RWPE1 (cell line): ENCODE measurements around the gene DSG2.

Experiments
- CTCF ChIA-PET: fragments of 350-600 bp; sonication (Branson Sonifier 250); formaldehyde crosslinking; extraction: SDS; loops from one replicate; lab custom pipeline; 2021; lab: Yijun Ruan, JAX
- POLR2A ChIA-PET: fragments of 400-600 bp; formaldehyde crosslinking; extraction: SDS; loops from one replicate; lab custom pipeline; 2020; ENCODE audit warnings: antibody characterized with exemption; ENCODE audit not compliant: low non-redundant PET; lab: Yijun Ruan, JAX
- DNase-seq: peaks from one replicate; pipeline ENCODE4 v3.0.0; 2012; ENCODE audit warnings: low spot score
- H3K27ac ChIP-seq: fragments of 450-650 bp; 2 replicates; pipeline ENCODE4 v1.5.1; 2017
- TF ChIP-seq, protein P1 (sequence below): fragments of 450-650 bp; conservative IDR thresholded peaks from 2 replicates; pipeline ENCODE4 v1.5.1; 2017; ENCODE audit warnings: low read depth, mild to moderate bottlenecking

Gene DSG2

DNA sequence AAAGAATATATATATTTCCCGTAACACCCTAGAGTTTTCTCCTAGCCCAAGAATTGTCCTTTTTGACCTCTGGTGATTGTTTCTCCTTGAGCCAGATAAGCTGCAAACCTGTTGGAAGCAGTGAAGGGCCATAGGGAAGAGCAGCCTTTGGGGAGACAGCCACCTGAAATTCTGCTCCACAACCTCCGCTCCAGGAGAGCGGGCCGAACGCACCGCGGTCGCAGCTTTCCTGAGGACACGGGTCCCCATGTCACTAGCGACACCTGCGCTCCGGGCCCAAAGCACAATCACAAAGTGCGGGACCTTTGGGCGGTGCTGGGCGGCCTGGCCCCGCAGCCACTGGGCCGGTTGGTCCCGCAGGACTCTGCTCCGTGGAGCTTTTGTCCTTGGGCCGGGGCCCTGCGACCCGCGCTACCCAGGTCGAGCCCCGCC is 557 bp upstream of the DSG2 start:
- DNase-seq: no peak
- TF ChIP-seq, protein P1, sequence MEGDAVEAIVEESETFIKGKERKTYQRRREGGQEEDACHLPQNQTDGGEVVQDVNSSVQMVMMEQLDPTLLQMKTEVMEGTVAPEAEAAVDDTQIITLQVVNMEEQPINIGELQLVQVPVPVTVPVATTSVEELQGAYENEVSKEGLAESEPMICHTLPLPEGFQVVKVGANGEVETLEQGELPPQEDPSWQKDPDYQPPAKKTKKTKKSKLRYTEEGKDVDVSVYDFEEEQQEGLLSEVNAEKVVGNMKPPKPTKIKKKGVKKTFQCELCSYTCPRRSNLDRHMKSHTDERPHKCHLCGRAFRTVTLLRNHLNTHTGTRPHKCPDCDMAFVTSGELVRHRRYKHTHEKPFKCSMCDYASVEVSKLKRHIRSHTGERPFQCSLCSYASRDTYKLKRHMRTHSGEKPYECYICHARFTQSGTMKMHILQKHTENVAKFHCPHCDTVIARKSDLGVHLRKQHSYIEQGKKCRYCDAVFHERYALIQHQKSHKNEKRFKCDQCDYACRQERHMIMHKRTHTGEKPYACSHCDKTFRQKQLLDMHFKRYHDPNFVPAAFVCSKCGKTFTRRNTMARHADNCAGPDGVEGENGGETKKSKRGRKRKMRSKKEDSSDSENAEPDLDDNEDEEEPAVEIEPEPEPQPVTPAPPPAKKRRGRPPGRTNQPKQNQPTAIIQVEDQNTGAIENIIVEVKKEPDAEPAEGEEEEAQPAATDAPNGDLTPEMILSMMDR: no peak
- CTCF ChIA-PET: interaction anchor here (1.0 kb wide), 1 partner anchor 73 kb away, joined by 4 read pairs; no protein-coding TSS in a partner anchor
- H3K27ac ChIP-seq: peak overlapping the region; percentile 95
- POLR2A ChIA-PET: no interaction called here

DNA sequence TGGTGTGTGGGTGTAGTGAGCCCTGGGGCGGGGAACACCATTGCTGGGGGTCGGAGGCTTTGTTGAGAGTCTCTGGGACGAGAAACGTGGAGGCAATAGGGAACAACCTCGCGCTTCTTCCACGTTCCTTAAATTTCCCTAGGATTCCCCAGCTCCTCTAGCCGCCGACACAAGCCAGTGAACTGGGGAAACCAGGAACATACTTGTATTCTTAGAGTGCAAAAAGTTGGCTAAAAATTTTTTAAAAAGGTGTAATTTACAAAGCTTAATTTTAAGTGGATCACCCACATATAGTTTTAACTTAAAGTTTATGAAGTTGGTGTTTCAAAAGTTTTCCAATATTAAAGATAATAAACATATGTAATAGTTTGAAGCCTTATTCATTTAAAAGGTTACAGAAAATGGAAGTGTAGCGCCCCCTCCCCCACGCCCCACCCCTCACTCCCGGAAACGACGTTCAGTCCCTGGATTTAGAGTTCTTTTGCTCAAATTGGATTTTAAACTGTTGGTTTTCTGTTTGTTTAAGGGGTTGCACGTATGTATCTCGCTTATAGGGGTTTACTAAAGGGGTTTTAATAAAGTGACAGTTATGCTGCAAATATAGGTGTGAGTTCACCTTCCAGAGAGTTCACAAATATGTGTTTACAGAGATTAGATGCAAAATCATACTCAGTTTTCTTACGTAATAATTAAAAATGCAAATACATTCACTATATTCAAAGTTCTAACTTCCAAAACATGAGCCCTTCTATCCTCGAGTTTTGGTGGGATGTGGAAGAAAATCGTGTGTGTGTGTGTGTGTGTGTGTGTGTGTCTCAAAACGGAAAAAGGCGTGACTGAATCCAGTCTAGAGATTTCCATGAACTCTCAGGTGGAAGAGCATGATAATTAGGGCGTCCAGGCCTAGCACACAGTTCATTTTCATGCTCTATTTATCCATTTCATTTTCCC is 872 bp downstream of the DSG2 start:
- CTCF ChIA-PET: no interaction called here
- POLR2A ChIA-PET: no interaction called here
- DNase-seq: no peak
- TF ChIP-seq, protein P1: no peak
- H3K27ac ChIP-seq: peak overlapping the region; percentile 95

DNA sequence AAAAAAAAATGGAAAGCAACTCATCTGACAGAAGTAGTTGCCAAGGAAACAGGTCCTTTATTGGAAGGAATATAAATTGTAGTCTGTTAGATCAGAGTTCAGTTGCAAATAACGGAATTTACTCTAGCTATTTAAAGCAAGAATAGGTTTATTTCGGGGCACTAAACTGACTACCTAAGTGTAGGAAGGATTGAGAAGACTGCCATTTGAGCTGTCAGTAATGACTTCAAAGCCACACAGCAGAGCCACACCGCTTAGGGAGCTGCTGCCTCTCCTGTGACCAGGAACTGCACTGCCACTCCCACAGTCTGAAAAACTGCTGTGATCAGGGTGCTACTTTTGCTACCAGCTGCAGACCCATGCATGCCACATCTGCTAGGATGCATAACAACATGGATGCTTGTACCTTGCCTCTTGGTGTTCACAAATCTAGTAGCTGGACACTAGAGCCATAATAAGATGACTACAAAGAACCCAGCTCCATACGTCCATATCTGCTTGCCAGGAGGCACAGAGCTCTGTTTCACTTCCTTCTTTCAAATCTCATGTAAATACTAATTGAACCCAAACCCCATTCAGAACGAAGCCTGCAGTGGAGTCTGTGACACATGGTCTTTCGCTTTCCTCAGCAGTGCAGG is 2.2 kb downstream of the DSG2 start:
- POLR2A ChIA-PET: interaction anchor here (0.7 kb wide), 2 partner anchors 22 to 423 kb away, joined by 3 to 10 read pairs; no protein-coding TSS in a partner anchor
- 0 out of 2 replicates have a peak overlapping the region, but pooled peaks have one; percentile 22 for H3K27ac ChIP-seq
- DNase-seq: no peak
- CTCF ChIA-PET: interaction anchor here (0.6 to 0.7 kb wide), 3 partner anchors 42 to 487 kb away, joined by 3 to 6 read pairs (median 5); no protein-coding TSS in a partner anchor
- TF ChIP-seq, protein P1: no peak

DNA sequence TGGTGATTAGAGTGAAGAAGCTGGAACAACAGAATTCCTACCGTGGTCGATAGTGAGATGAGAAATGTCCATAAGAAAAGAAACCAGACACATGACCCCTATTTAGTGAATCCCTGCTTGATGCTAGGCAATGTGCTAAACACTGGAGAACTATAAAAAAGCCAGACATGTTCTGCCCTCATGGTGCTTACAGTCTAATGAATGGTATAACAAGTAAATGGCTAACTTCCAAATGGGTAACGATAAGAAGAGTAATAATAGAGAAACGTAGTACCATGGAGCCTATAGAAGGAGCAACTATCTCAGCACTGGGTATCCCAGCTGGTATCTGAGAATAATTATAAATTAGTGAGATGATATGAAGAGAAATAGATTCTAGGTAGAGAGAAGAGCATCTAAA is 5.0 kb downstream of the DSG2 start:
- CTCF ChIA-PET: no interaction called here
- TF ChIP-seq, protein P1: no peak
- no peak for DNase-seq
- no peak overlapping the region for H3K27ac ChIP-seq
- POLR2A ChIA-PET: no interaction called here

DNA sequence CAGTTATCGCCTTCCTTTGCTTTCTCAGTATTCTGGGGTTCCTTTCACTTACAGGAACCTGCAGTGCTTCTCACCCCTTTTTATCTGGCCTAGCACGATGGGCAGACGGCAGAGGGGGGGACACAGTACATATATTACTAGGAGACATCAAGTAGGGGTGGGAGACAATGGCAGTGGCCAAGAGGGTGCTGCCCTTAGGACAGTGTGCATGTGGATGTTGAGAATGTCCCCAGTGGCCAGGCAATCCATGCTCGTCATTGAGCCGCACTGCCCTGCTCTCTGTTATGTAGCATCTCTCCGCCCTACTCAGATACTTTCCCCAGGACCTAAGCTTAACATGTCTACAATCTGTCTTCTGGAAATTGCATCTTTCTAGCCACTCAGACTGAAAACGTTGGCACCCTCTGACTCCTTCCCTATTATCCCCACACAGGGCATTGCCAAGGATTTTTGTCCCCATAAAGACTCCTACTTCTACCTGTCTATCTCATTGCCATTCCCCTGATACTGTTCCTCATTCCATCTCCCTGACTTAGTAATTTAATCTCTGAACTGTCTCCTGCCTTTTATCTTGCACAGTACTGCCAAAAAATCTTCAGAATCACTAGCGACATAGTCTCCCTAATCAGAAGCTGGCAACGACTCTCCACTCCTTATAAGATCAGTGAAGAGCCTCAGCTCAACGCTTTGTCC is 6.6 kb downstream of the DSG2 start:
- POLR2A ChIA-PET: no interaction called here
- CTCF ChIA-PET: no interaction called here
- DNase-seq: no peak
- peak overlapping the region; percentile 45; the same call in 1 of the 2 replicates for H3K27ac ChIP-seq
- TF ChIP-seq, protein P1: no peak

DNA sequence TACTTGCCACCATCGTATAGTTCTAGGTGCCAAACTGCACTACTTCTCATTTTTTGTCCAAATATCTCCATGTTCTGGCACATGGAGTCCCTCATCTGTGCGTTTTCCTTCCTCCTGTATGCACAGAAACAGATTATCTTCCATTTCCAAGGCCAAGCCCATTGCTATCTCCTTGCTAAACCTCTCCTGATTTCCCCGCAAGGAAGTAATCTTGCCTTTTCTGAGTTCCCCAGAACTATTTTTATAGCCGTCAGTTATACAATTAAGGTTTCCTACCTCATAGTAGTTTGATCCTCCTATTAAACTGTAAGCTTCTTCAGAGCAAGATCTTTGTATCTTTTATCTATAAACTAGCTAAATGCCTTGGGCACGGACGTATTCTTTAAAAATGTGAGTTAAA is 7.2 kb downstream of the DSG2 start:
- no peak for DNase-seq
- TF ChIP-seq, protein P1: no peak
- CTCF ChIA-PET: no interaction called here
- POLR2A ChIA-PET: no interaction called here
- no peak overlapping the region for H3K27ac ChIP-seq
